ENCODE data around the gene FHOD3.

Gene FHOD3

DNA sequence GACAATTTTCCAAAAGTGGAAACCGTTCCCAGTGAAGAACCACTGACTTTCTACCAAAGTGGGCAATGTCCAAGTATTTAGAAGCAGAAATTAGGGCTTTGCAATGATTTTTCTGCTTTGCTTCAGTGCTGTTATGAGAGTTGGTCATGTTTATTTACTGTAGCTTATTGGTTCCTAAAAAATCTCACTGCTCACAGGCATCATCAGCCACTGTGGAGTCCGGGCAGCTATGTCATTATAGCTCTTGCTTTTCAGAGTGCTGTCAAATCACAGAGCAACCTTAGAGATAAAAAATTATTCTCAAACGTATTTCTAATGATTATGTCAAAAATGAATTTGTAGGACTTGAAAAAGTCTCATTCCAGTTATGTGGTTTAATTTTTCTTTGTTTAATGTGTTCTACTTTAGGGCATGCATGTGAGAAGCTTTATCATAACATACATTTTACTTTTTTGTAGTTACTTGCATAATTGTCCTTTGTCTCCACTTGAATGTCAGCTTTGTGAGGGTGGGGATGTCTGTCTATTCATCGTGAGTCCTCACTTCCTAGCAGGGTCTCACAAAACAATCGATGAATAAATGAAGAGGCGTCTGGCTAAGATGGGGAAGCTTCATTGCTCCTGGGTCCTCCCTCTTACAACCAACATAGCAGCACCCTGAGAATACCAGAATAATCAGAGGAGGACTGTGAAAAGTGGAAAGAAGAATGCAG lies 413.7 kb downstream of the FHOD3 start:
- H3K4me3 ChIP-seq (ENCODE audit: low read depth, low read length): no peak overlapping the region
- no peak for DNase-seq (ENCODE audit: low read depth)
- TF ChIP-seq, protein P1, sequence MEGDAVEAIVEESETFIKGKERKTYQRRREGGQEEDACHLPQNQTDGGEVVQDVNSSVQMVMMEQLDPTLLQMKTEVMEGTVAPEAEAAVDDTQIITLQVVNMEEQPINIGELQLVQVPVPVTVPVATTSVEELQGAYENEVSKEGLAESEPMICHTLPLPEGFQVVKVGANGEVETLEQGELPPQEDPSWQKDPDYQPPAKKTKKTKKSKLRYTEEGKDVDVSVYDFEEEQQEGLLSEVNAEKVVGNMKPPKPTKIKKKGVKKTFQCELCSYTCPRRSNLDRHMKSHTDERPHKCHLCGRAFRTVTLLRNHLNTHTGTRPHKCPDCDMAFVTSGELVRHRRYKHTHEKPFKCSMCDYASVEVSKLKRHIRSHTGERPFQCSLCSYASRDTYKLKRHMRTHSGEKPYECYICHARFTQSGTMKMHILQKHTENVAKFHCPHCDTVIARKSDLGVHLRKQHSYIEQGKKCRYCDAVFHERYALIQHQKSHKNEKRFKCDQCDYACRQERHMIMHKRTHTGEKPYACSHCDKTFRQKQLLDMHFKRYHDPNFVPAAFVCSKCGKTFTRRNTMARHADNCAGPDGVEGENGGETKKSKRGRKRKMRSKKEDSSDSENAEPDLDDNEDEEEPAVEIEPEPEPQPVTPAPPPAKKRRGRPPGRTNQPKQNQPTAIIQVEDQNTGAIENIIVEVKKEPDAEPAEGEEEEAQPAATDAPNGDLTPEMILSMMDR (IDR thresholded peaks at IDR 0.05; ENCODE audit: low read depth, low read length): no peak
- TF ChIP-seq, protein P2, sequence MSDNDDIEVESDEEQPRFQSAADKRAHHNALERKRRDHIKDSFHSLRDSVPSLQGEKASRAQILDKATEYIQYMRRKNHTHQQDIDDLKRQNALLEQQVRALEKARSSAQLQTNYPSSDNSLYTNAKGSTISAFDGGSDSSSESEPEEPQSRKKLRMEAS (IDR thresholded peaks at IDR 0.05; ENCODE audit: low read depth, low read length): no peak
- TF ChIP-seq MYC (IDR thresholded peaks at IDR 0.05; ENCODE audit: low read depth, low read length) (no peak), POLR2A (IDR thresholded peaks at IDR 0.05; ENCODE audit: extremely low read depth, insufficient read length) (no peak)

- TF ChIP-seq, protein P1 (IDR thresholded peaks at IDR 0.05; ENCODE audit: low read depth, low read length): no peak
- TF ChIP-seq POLR2A (IDR thresholded peaks at IDR 0.05; ENCODE audit: extremely low read depth, insufficient read length) (no peak), MYC (IDR thresholded peaks at IDR 0.05; ENCODE audit: low read depth, low read length) (no peak)
- TF ChIP-seq, protein P2 (IDR thresholded peaks at IDR 0.05; ENCODE audit: low read depth, low read length): no peak
- no peak for DNase-seq (ENCODE audit: low read depth)
- no peak overlapping the region for H3K4me3 ChIP-seq (ENCODE audit: low read depth, low read length)
These were observed 414.4 kb downstream of the FHOD3 start for GRCh38 chr18:36711813-36712444.

GRCh38 chr18:36714476-36714875 lies 417.0 kb downstream of the FHOD3 start:
- TF ChIP-seq MYC (IDR thresholded peaks at IDR 0.05; ENCODE audit: low read depth, low read length): no peak
- no peak for TF ChIP-seq POLR2A (IDR thresholded peaks at IDR 0.05; ENCODE audit: extremely low read depth, insufficient read length)
- TF ChIP-seq, protein P1 (IDR thresholded peaks at IDR 0.05; ENCODE audit: low read depth, low read length): no peak
- TF ChIP-seq, protein P2 (IDR thresholded peaks at IDR 0.05; ENCODE audit: low read depth, low read length): no peak
- no peak for DNase-seq (ENCODE audit: low read depth)

DNA sequence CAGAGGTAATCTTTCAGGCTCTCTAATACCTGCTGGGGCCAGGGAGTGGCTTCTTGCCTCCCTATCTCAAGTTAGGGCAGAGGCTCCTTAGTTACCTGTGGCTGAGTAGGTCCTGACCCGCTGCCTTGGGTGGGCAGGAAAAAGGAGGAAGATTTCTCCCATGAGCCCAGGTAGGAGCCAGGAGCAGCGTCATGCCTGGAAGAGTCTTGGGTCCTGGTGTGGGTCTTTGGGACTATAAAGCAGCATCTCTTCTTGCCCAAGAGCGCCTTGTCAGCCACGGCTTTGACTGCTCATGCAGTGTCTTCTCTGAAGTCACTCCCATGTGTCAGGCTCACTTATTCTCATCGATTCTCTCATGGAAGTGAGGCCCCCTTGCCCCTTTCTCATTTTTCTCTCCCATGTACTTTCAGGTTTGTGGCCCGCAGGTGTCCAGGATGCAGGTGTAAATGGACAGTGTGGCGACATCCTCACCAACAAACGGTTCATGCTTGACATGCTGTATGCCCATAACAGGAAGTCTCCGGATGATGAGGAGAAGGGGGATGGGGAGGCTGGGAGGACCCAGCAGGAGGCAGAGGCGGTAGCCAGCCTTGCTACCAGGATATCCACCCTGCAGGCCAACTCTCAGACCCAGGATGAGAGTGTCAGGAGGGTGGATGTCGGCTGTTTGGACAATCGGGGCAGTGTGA lies 420.1 kb downstream of the FHOD3 start:
- H3K4me3 ChIP-seq (ENCODE audit: low read depth, low read length): no peak overlapping the region
- DNase-seq (ENCODE audit: low read depth): no peak
- TF ChIP-seq POLR2A (IDR thresholded peaks at IDR 0.05; ENCODE audit: extremely low read depth, insufficient read length) (no peak), MYC (IDR thresholded peaks at IDR 0.05; ENCODE audit: low read depth, low read length) (no peak)
- TF ChIP-seq, protein P2 (IDR thresholded peaks at IDR 0.05; ENCODE audit: low read depth, low read length): no peak
- TF ChIP-seq, protein P1 (IDR thresholded peaks at IDR 0.05; ENCODE audit: low read depth, low read length): no peak

More at GRCh38 chr18:36714476-36714875, 417.0 kb downstream of the FHOD3 start:
- no peak overlapping the region for H3K4me3 ChIP-seq (ENCODE audit: low read depth, low read length)

GRCh38 chr18:36718705-36719328 lies 421.3 kb downstream of the FHOD3 start:
- no peak for DNase-seq (ENCODE audit: low read depth)
- no peak overlapping the region for H3K4me3 ChIP-seq (ENCODE audit: low read depth, low read length)
- TF ChIP-seq, protein P1 (IDR thresholded peaks at IDR 0.05; ENCODE audit: low read depth, low read length): no peak
- TF ChIP-seq MYC (IDR thresholded peaks at IDR 0.05; ENCODE audit: low read depth, low read length): no peak
- no peak for TF ChIP-seq POLR2A (IDR thresholded peaks at IDR 0.05; ENCODE audit: extremely low read depth, insufficient read length)
- TF ChIP-seq, protein P2 (IDR thresholded peaks at IDR 0.05; ENCODE audit: low read depth, low read length): no peak
